HL-60 (cell line): ENCODE results near the gene GASK1A.

Experiments
- GABPA ChIP-seq: IDR thresholded peaks from 2 replicates; pipeline ENCODE4 v1.6.1; 2012; ENCODE audit warnings: low read depth
- POLR2AphosphoS5 ChIP-seq: IDR thresholded peaks from 2 replicates; pipeline ENCODE4 v1.6.1; 2012; ENCODE audit warnings: low read depth
- SPI1 ChIP-seq: IDR thresholded peaks from 2 replicates; pipeline ENCODE4 v1.6.1; 2012; ENCODE audit warnings: low read depth, mild to moderate bottlenecking, borderline replicate concordance
- TF ChIP-seq, protein P1 (sequence below): IDR thresholded peaks from one replicate; pipeline ENCODE4 v1.5.1; 2011; ENCODE audit warnings: low read length, control low read depth, inconsistent platforms; ENCODE audit not compliant: insufficient read depth
- TF ChIP-seq, protein P2 (sequence below): IDR thresholded peaks from 2 replicates; pipeline ENCODE4 v1.6.1; 2012; ENCODE audit warnings: low read depth; ENCODE audit not compliant: insufficient replicate concordance

DNA sequence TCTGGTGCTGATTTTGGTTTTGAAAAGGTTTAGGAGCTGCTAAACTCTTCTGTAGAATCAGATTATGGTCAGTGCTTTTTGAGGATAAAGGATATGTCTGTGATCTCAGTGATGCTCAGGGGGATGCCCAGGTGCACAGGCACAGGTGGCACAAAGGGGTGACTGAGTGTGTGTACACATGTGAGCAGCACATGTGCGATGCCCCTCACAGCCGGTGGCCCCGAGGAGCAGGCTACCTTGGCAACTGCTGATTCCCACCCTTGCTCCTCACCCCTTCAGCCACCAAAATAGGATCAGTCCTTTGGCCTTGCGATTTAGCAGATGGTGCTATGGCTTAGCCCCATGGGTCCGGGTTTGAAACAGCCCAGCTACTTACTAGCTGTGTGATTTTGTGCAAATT lies 75.6 kb downstream of the GASK1A start:
- TF ChIP-seq, protein P1, sequence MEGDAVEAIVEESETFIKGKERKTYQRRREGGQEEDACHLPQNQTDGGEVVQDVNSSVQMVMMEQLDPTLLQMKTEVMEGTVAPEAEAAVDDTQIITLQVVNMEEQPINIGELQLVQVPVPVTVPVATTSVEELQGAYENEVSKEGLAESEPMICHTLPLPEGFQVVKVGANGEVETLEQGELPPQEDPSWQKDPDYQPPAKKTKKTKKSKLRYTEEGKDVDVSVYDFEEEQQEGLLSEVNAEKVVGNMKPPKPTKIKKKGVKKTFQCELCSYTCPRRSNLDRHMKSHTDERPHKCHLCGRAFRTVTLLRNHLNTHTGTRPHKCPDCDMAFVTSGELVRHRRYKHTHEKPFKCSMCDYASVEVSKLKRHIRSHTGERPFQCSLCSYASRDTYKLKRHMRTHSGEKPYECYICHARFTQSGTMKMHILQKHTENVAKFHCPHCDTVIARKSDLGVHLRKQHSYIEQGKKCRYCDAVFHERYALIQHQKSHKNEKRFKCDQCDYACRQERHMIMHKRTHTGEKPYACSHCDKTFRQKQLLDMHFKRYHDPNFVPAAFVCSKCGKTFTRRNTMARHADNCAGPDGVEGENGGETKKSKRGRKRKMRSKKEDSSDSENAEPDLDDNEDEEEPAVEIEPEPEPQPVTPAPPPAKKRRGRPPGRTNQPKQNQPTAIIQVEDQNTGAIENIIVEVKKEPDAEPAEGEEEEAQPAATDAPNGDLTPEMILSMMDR: no peak
- no peak for TF ChIP-seq POLR2AphosphoS5
- TF ChIP-seq, protein P2, sequence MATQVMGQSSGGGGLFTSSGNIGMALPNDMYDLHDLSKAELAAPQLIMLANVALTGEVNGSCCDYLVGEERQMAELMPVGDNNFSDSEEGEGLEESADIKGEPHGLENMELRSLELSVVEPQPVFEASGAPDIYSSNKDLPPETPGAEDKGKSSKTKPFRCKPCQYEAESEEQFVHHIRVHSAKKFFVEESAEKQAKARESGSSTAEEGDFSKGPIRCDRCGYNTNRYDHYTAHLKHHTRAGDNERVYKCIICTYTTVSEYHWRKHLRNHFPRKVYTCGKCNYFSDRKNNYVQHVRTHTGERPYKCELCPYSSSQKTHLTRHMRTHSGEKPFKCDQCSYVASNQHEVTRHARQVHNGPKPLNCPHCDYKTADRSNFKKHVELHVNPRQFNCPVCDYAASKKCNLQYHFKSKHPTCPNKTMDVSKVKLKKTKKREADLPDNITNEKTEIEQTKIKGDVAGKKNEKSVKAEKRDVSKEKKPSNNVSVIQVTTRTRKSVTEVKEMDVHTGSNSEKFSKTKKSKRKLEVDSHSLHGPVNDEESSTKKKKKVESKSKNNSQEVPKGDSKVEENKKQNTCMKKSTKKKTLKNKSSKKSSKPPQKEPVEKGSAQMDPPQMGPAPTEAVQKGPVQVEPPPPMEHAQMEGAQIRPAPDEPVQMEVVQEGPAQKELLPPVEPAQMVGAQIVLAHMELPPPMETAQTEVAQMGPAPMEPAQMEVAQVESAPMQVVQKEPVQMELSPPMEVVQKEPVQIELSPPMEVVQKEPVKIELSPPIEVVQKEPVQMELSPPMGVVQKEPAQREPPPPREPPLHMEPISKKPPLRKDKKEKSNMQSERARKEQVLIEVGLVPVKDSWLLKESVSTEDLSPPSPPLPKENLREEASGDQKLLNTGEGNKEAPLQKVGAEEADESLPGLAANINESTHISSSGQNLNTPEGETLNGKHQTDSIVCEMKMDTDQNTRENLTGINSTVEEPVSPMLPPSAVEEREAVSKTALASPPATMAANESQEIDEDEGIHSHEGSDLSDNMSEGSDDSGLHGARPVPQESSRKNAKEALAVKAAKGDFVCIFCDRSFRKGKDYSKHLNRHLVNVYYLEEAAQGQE: no peak
- no peak for TF ChIP-seq GABPA
- no peak for TF ChIP-seq SPI1
